ENCODE data around the gene CDKAL1.

GRCh38 chr6:21270636-21271201 lies 736.5 kb downstream of the CDKAL1 start:
- no peak for TF ChIP-seq POLR2A (IDR thresholded peaks at IDR 0.05)
- TF ChIP-seq, protein P1, sequence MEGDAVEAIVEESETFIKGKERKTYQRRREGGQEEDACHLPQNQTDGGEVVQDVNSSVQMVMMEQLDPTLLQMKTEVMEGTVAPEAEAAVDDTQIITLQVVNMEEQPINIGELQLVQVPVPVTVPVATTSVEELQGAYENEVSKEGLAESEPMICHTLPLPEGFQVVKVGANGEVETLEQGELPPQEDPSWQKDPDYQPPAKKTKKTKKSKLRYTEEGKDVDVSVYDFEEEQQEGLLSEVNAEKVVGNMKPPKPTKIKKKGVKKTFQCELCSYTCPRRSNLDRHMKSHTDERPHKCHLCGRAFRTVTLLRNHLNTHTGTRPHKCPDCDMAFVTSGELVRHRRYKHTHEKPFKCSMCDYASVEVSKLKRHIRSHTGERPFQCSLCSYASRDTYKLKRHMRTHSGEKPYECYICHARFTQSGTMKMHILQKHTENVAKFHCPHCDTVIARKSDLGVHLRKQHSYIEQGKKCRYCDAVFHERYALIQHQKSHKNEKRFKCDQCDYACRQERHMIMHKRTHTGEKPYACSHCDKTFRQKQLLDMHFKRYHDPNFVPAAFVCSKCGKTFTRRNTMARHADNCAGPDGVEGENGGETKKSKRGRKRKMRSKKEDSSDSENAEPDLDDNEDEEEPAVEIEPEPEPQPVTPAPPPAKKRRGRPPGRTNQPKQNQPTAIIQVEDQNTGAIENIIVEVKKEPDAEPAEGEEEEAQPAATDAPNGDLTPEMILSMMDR (IDR thresholded peaks at IDR 0.05) = no peak

Measured in tibial nerve (tissue), 3 donors.